ENCODE results near the gene DPCD. TPM values are rescaled to one million over a fixed set of nuclear protein-coding genes. Genes with fewer than 3 reads are reported as not detected.

The DPCD gene
- total and polyA plus RNA-seq, 4 donors, result 5.1 to 6.9 (median 5.6) TPM

- Histone ChIP-seq H3K9ac (ENCODE audit: low read depth in 1 of 2, low read length in 2 of 2) (no peak overlapping the region), H3K27ac (ENCODE audit: low read depth in 1 of 2, low read length in 2 of 2) (no peak overlapping the region), H3K4me3 (ENCODE audit: low read depth in 1 of 3, low read length in 3 of 3) (no peak overlapping the region), H3K36me3 (ENCODE audit: control insufficient read depth in 4 of 4, insufficient read depth in 3 of 4, low read depth in 1 of 4, low read length in 3 of 4) (peaks cover 3 to 45% (median 26%) of the 10 kb centered on the region in 4 donors), H3K27me3 (ENCODE audit: control insufficient read depth in 4 of 4, insufficient read depth in 4 of 4, low read length in 3 of 4) (no peaks in the 10 kb centered on the region), H3K4me1 (ENCODE audit: control insufficient read depth in 4 of 4, insufficient read depth in 4 of 4, low read length in 3 of 4) (no peaks in the 10 kb centered on the region), H3K9me3 (ENCODE audit: control insufficient read depth in 4 of 4, low read length in 3 of 4) (no peaks in the 10 kb centered on the region)
- WGBS, result 93% methylated on average over 4 of the region's 4 CpGs
- no peak for DNase-seq (ENCODE audit: low spot score)
- TF ChIP-seq SP1 (IDR thresholded peaks at IDR 0.05), result no peak
- no peak for TF ChIP-seq YY1 (IDR thresholded peaks at IDR 0.05)
- TF ChIP-seq EGR1 (IDR thresholded peaks at IDR 0.05; ENCODE audit: low read depth in 2 of 2), result no peak
- no peak for TF ChIP-seq GABPA (IDR thresholded peaks at IDR 0.05 in 1 of 2, conservative IDR thresholded peaks at IDR 0.05 in 1 of 2)
- TF ChIP-seq JUND (IDR thresholded peaks at IDR 0.05), result no peak
- TF ChIP-seq ATF3 (IDR thresholded peaks at IDR 0.05), result no peak
- no peak for TF ChIP-seq HNF4G (IDR thresholded peaks at IDR 0.05)
- no peak for TF ChIP-seq HNF4A (conservative IDR thresholded peaks at IDR 0.05)
- TF ChIP-seq RAD21 (IDR thresholded peaks at IDR 0.05), result no peak
- TF ChIP-seq, protein P1, sequence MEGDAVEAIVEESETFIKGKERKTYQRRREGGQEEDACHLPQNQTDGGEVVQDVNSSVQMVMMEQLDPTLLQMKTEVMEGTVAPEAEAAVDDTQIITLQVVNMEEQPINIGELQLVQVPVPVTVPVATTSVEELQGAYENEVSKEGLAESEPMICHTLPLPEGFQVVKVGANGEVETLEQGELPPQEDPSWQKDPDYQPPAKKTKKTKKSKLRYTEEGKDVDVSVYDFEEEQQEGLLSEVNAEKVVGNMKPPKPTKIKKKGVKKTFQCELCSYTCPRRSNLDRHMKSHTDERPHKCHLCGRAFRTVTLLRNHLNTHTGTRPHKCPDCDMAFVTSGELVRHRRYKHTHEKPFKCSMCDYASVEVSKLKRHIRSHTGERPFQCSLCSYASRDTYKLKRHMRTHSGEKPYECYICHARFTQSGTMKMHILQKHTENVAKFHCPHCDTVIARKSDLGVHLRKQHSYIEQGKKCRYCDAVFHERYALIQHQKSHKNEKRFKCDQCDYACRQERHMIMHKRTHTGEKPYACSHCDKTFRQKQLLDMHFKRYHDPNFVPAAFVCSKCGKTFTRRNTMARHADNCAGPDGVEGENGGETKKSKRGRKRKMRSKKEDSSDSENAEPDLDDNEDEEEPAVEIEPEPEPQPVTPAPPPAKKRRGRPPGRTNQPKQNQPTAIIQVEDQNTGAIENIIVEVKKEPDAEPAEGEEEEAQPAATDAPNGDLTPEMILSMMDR (IDR thresholded peaks at IDR 0.05; ENCODE audit: low read depth, low read length, missing input control), result no peak
- no peak for TF ChIP-seq RXRA (IDR thresholded peaks at IDR 0.05)
- no peak for TF ChIP-seq ZBTB33 (IDR thresholded peaks at IDR 0.05)
- TF ChIP-seq NR2F2 (IDR thresholded peaks at IDR 0.05), result no peak
- no peak for TF ChIP-seq FOXA1 (IDR thresholded peaks at IDR 0.05)
- TF ChIP-seq, protein P2, sequence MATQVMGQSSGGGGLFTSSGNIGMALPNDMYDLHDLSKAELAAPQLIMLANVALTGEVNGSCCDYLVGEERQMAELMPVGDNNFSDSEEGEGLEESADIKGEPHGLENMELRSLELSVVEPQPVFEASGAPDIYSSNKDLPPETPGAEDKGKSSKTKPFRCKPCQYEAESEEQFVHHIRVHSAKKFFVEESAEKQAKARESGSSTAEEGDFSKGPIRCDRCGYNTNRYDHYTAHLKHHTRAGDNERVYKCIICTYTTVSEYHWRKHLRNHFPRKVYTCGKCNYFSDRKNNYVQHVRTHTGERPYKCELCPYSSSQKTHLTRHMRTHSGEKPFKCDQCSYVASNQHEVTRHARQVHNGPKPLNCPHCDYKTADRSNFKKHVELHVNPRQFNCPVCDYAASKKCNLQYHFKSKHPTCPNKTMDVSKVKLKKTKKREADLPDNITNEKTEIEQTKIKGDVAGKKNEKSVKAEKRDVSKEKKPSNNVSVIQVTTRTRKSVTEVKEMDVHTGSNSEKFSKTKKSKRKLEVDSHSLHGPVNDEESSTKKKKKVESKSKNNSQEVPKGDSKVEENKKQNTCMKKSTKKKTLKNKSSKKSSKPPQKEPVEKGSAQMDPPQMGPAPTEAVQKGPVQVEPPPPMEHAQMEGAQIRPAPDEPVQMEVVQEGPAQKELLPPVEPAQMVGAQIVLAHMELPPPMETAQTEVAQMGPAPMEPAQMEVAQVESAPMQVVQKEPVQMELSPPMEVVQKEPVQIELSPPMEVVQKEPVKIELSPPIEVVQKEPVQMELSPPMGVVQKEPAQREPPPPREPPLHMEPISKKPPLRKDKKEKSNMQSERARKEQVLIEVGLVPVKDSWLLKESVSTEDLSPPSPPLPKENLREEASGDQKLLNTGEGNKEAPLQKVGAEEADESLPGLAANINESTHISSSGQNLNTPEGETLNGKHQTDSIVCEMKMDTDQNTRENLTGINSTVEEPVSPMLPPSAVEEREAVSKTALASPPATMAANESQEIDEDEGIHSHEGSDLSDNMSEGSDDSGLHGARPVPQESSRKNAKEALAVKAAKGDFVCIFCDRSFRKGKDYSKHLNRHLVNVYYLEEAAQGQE (IDR thresholded peaks at IDR 0.05), result no peak
- no peak for TF ChIP-seq MAX (IDR thresholded peaks at IDR 0.05)
- no peak for TF ChIP-seq FOXA2 (IDR thresholded peaks at IDR 0.05)
- no peak for TF ChIP-seq TAF1 (conservative IDR thresholded peaks at IDR 0.05)
Observed at GRCh38 chr10:101609481-101609880, 21.4 kb downstream of the DPCD start.

Data from liver (tissue), 9 donors.